ENCODE results near the gene GRAMD1B. TPM values are rescaled to one million over a fixed set of nuclear protein-coding genes. Genes with fewer than 3 reads are reported as not detected.

GRAMD1B gene
- total RNA-seq, 2 donors from 2014 or later, result 1.7 to 1.9 TPM

DNA sequence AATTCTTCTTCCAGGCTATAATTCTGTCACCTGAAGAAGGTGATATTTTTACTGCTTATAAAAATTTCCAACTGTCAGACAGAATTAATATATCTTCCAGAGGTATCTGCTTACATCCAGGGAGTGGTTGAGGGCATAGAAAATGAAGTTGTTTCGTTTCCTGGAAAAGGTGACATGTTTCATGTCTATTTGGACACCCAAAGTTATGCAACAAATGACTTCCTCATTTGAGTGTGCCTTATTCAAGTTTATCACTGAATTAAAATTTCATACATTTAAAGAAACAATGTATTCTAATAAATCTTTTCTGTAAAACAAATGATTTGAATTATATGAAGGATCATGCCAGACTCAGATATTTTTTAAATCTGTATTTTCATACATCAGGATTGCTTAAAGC, 8.5 kb upstream of the GRAMD1B start:
- no peak overlapping the region for H3K9ac ChIP-seq (ENCODE audit: low read depth in 2 of 2, low read length in 2 of 2)
- DNase-seq, result no peak
- intact Hi-C loops (cut with DNase I), result no loop called here

GRCh38 chr11:123425367-123425766, 4.7 kb upstream of the GRAMD1B start:
- no peak overlapping the region for H3K27ac ChIP-seq
- no peaks in the 10 kb centered on the region for H3K27me3 ChIP-seq
- H3K9ac ChIP-seq (ENCODE audit: low read depth in 2 of 2, low read length in 2 of 2), result no peak overlapping the region
- no peaks in the 10 kb centered on the region for H3K9me3 ChIP-seq
- H3K4me3 ChIP-seq, result no peak overlapping the region
- no peaks in the 10 kb centered on the region for H3K36me3 ChIP-seq
- DNase-seq, result no peak
- no peaks in the 10 kb centered on the region for H3K4me1 ChIP-seq
- TF ChIP-seq CTCF (IDR thresholded peaks at IDR 0.05), result no peak
- intact Hi-C loops (cut with DNase I), result no loop called here

More for the DNA sequence above, 8.5 kb upstream of the GRAMD1B start:
- Histone ChIP-seq H3K9me3 (no peaks in the 10 kb centered on the region), H3K36me3 (no peaks in the 10 kb centered on the region), H3K27me3 (no peaks in the 10 kb centered on the region), H3K4me1 (no peaks in the 10 kb centered on the region), H3K27ac (no peak overlapping the region), H3K4me3 (no peak overlapping the region)
- TF ChIP-seq CTCF (IDR thresholded peaks at IDR 0.05), result no peak

GRCh38 chr11:123426789-123427188, 3.3 kb upstream of the GRAMD1B start:
- H3K4me3 ChIP-seq, result no peak overlapping the region
- no peaks in the 10 kb centered on the region for H3K27me3 ChIP-seq
- TF ChIP-seq CTCF (IDR thresholded peaks at IDR 0.05), result no peak
- H3K36me3 ChIP-seq, result no peaks in the 10 kb centered on the region
- no peaks in the 10 kb centered on the region for H3K9me3 ChIP-seq
- no peaks in the 10 kb centered on the region for H3K4me1 ChIP-seq
- no peak overlapping the region for H3K9ac ChIP-seq (ENCODE audit: low read depth in 2 of 2, low read length in 2 of 2)
- intact Hi-C loops (cut with DNase I), result no loop called here
- no peak overlapping the region for H3K27ac ChIP-seq
- no peak for DNase-seq

DNA sequence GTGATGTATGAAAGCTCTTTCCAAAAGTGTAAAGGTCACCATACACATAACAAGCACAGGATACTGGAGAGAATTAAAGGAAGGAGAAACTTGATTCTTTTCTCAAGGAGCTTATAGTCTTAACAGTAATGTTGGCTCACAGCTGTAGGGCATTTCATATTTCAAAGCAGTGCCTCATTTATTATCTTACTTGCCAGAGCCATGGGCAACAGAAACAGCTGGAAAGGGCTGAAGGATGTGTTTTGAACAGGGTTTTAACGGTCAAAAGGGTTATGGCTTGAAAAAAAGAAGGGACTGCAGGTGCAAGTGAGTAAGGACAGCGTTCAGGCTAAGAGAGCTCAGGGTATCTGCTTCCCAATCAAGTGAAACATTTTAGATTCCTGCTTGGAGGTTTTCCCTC, 2.7 kb upstream of the GRAMD1B start:
- Histone ChIP-seq H3K4me1 (no peaks in the 10 kb centered on the region), H3K4me3 (no peak overlapping the region), H3K27ac (no peak overlapping the region), H3K9me3 (no peaks in the 10 kb centered on the region), H3K9ac (ENCODE audit: low read depth in 2 of 2, low read length in 2 of 2) (no peak overlapping the region), H3K27me3 (no peaks in the 10 kb centered on the region), H3K36me3 (no peaks in the 10 kb centered on the region)
- intact Hi-C loops (cut with DNase I), result no loop called here
- no peak for TF ChIP-seq CTCF (IDR thresholded peaks at IDR 0.05)
- no peak for DNase-seq

DNA sequence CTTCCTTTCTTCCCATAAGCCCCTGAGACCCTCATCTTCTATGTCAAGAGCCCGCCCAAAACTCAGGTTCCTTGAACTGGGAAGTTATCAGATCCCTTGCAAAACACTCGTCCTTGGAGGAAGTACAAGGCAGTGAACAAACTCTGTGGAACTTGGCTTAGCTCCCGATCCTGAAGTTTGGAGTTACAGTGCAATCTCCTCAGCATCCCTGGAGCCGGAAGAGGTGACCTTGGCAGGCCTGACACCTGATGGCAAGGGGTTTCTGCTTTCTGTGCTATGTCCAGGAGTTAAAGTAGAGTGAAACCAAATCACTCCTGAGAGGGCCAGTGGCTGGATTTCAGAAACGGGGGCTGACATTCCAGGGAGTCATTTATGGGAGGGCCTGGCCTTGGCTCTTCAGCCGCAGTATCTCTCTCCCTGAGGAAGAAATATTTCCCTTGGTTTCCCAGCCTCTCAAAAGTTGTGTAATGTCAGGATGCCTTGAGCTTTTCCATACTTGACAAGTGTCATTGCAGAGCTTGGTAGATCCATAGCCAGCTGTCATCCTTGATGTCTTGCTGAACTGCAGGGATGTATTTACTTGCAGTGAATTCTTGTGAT, 1.9 kb upstream of the GRAMD1B start:
- intact Hi-C loops (cut with DNase I), result no loop called here
- Histone ChIP-seq H3K36me3 (no peaks in the 10 kb centered on the region), H3K27me3 (no peaks in the 10 kb centered on the region), H3K4me3 (no peak overlapping the region), H3K27ac (no peak overlapping the region), H3K9ac (ENCODE audit: low read depth in 2 of 2, low read length in 2 of 2) (no peak overlapping the region), H3K9me3 (no peaks in the 10 kb centered on the region), H3K4me1 (no peaks in the 10 kb centered on the region)
- DNase-seq, result no peak
- no peak for TF ChIP-seq CTCF (IDR thresholded peaks at IDR 0.05)
